Sigmoid colon (tissue), 4 donors: ENCODE data around the gene TMEM87A.

Experiments
- EP300 ChIP-seq, 4 donors: sonication (generic); formaldehyde crosslinking; IDR thresholded peaks; one replicate each; pipeline ENCODE4 v1.6.1; 2017; ENCODE audit warnings: antibody characterized with exemption in 4 of 4
- POLR2A ChIP-seq, 2 donors: fragments of 450-650 bp; IDR thresholded peaks; one replicate each; pipeline ENCODE4 v1.6.1; 2016; ENCODE audit warnings: antibody characterized with exemption in 2 of 2, mild to moderate bottlenecking in 2 of 2, moderate library complexity in 2 of 2
- POLR2AphosphoS5 ChIP-seq, 4 donors: sonication (generic); formaldehyde crosslinking; IDR thresholded peaks; one replicate each; pipeline ENCODE4 v1.6.1; 2017; ENCODE audit warnings: antibody characterized with exemption in 4 of 4
- TF ChIP-seq, protein P1 (sequence below), 4 experiments: fragments of 450-650 bp in 3 of 4; fragments of 200-600 bp in 1 of 4; IDR thresholded peaks; one replicate each; pipeline ENCODE4 v1.5.1; 2016 to 2019; ENCODE audit warnings: antibody characterized with exemption in 4 of 4, mild to moderate bottlenecking in 3 of 4, moderate library complexity in 2 of 4

GRCh38 chr15:42289166-42289565 lies 15.9 kb upstream of the TMEM87A start:
- TF ChIP-seq, protein P1, sequence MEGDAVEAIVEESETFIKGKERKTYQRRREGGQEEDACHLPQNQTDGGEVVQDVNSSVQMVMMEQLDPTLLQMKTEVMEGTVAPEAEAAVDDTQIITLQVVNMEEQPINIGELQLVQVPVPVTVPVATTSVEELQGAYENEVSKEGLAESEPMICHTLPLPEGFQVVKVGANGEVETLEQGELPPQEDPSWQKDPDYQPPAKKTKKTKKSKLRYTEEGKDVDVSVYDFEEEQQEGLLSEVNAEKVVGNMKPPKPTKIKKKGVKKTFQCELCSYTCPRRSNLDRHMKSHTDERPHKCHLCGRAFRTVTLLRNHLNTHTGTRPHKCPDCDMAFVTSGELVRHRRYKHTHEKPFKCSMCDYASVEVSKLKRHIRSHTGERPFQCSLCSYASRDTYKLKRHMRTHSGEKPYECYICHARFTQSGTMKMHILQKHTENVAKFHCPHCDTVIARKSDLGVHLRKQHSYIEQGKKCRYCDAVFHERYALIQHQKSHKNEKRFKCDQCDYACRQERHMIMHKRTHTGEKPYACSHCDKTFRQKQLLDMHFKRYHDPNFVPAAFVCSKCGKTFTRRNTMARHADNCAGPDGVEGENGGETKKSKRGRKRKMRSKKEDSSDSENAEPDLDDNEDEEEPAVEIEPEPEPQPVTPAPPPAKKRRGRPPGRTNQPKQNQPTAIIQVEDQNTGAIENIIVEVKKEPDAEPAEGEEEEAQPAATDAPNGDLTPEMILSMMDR (IDR thresholded peaks at IDR 0.05), result no peak
- TF ChIP-seq POLR2A (IDR thresholded peaks at IDR 0.05), result no peak
- TF ChIP-seq POLR2AphosphoS5 (IDR thresholded peaks at IDR 0.05), result no peak
- TF ChIP-seq EP300 (IDR thresholded peaks at IDR 0.05), result no peak
